Right atrium auricular region (tissue), 2 donors: ENCODE measurements around the gene CX3CL1. TPM values are rescaled to one million over a fixed set of nuclear protein-coding genes. Genes with fewer than 3 reads are reported as not detected.

ENCODE experiments used
- DNase-seq: peaks from one replicate; pipeline ENCODE4 v3.0.0-alpha.2; 2019; ENCODE audit warnings: low spot score
- H3K27ac ChIP-seq, 2 donors: fragments of 200-600 bp; sonication (generic); 1 replicate in 1 of 2; 2 replicates in 1 of 2; pipeline ENCODE4 v1.5.1; 2016 to 2019
- H3K27me3 ChIP-seq, 2 donors: fragments of 200-600 bp; sonication (generic); one replicate each; pipeline versions ENCODE4 v1.5.1 to v1.6.0; 2017 to 2019
- H3K36me3 ChIP-seq: fragments of 200-600 bp; sonication (generic); one replicate; pipeline ENCODE4 v1.5.1; 2016
- H3K4me1 ChIP-seq, 2 donors: fragments of 200-600 bp; sonication (generic); one replicate each; pipeline versions ENCODE4 v1.5.1 to v1.6.0; 2017 to 2019
- H3K4me3 ChIP-seq, 2 donors: fragments of 200-600 bp; sonication (generic); 1 replicate in 1 of 2; 2 replicates in 1 of 2; pipeline ENCODE4 v1.5.1; 2017 to 2019; ENCODE audit warnings: mild to moderate bottlenecking in 1 of 2, moderate library complexity in 1 of 2
- H3K9me3 ChIP-seq, 2 donors: fragments of 200-600 bp; sonication (generic); one replicate each; pipeline ENCODE4 v1.5.1; 2019
- CTCF ChIP-seq, 2 donors: fragments of 200-600 bp; sonication (generic); IDR thresholded peaks; one replicate each; pipeline ENCODE4 v1.5.1; 2019; ENCODE audit warnings: antibody characterized with exemption in 2 of 2
- total RNA-seq, 2 donors: library from RNA; depleted of rRNA; stranded (reverse); fragments of >200 nt; gene quantifications; one replicate each; pipeline ENCODE4 v1.1.0, GENCODE V29; 2016

Gene CX3CL1
- 10 to 100 TPM; 17.1 to 17.8 TPM for total RNA-seq

GRCh38 chr16:57372372-57373116 lies at the start of gene CX3CL1:
Gene CX3CL1 (plus strand): TSS chr16:57372490. CDS start chr16:57372569, 79 bp downstream.
- peak; percentile 81 for DNase-seq
- H3K27me3 ChIP-seq = no peaks in the 10 kb centered on the region
- peaks cover 0 to 19% of the 10 kb centered on the region in 2 donors for H3K4me1 ChIP-seq
- peak within 1 kb of the TSS; percentile 85 to 86 for H3K27ac ChIP-seq
- TF ChIP-seq CTCF (IDR thresholded peaks at IDR 0.05) = peak in 1 of 2 donors; percentile 26
- H3K4me3 ChIP-seq = peak within 1 kb of the TSS; percentile 58 to 59
- no peaks in the 10 kb centered on the region for H3K36me3 ChIP-seq
- no peaks in the 10 kb centered on the region for H3K9me3 ChIP-seq

- DNase-seq = no peak
- Histone ChIP-seq H3K4me1 (no peaks in the 10 kb centered on the region), H3K27me3 (no peaks in the 10 kb centered on the region), H3K4me3 (no peak overlapping the region), H3K9me3 (peaks cover 0 to 9% of the 10 kb centered on the region in 2 donors), H3K27ac (no peak overlapping the region), H3K36me3 (no peaks in the 10 kb centered on the region)
- no peak for TF ChIP-seq CTCF (IDR thresholded peaks at IDR 0.05)
Measured at GRCh38 chr16:57324749-57325148, 47.5 kb upstream of the CX3CL1 start.

- Histone ChIP-seq H3K27me3 (no peaks in the 10 kb centered on the region), H3K27ac (no peak overlapping the region), H3K4me1 (no peaks in the 10 kb centered on the region), H3K4me3 (no peak overlapping the region), H3K9me3 (peaks cover 0 to 9% of the 10 kb centered on the region in 2 donors), H3K36me3 (no peaks in the 10 kb centered on the region)
- DNase-seq = no peak
- TF ChIP-seq CTCF (IDR thresholded peaks at IDR 0.05) = no peak
Measured at GRCh38 chr16:57325458-57325857, 46.8 kb upstream of the CX3CL1 start.

DNA sequence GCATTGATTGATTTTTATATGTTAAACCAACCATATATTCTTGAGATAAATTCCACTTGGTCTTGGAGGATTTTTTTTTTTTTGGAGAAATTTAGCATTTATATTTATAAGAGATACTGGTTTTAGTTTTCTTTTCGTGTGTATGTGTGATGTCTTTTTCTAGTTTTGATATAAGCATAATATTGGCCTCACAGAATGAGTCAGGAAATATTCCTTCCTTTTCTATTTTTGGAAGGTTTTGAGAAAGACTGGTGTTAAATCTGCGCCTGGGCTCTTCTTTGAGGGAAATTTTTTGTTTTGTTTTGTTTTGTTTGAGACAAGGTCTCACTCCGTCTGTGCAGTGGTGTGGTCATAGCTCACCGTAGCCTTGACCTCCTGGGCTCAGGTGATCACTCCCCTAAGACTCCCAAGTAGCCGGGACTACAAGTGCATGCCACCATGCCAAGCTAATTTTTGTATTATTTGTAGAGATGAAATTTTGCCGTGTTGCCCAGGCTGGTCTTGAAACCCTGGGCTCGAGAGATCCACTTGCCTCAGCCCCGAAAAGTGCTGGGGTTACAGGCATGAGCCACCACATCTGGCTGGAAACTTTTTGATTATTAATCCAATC lies 42.5 kb upstream of the CX3CL1 start:
- no peaks in the 10 kb centered on the region for H3K27me3 ChIP-seq
- no peak overlapping the region for H3K27ac ChIP-seq
- DNase-seq = no peak
- no peaks in the 10 kb centered on the region for H3K4me1 ChIP-seq
- TF ChIP-seq CTCF (IDR thresholded peaks at IDR 0.05) = no peak
- H3K9me3 ChIP-seq = peaks cover 0 to 18% of the 10 kb centered on the region in 2 donors
- H3K36me3 ChIP-seq = no peaks in the 10 kb centered on the region
- no peak overlapping the region for H3K4me3 ChIP-seq

- no peak for TF ChIP-seq CTCF (IDR thresholded peaks at IDR 0.05)
Measured at GRCh38 chr16:57331355-57331754, 40.9 kb upstream of the CX3CL1 start.

More at GRCh38 chr16:57331355-57331754, 40.9 kb upstream of the CX3CL1 start:
- Histone ChIP-seq H3K4me3 (no peak overlapping the region), H3K27me3 (no peaks in the 10 kb centered on the region), H3K4me1 (no peaks in the 10 kb centered on the region), H3K36me3 (no peaks in the 10 kb centered on the region), H3K27ac (no peak overlapping the region), H3K9me3 (peaks cover 0 to 14% of the 10 kb centered on the region in 2 donors)
- DNase-seq = no peak
